Stimulated activated CD8-positive, alpha-beta memory T cell treated with anti-CD3 and anti-CD28 coated beads, Interleukin-4, amount 100 ng/mL, for 1 hour (primary cell): ENCODE results near the gene STRN4.
A peak's percentile ranks its signal among the peaks of the same experiment; 100 is the strongest.
"Not testable (repeated sequence)": the region's sequence is repeated elsewhere in the genome, so short reads cannot be mapped to it uniquely, and the experiment has no call there.

ENCODE experiments used
- DNase-seq, 2 donors: peaks; one replicate each; pipeline ENCODE4 v3.0.0-alpha.2; 2020; ENCODE audit warnings: low read depth in 2 of 2, low spot score in 1 of 2

Gene STRN4

DNA sequence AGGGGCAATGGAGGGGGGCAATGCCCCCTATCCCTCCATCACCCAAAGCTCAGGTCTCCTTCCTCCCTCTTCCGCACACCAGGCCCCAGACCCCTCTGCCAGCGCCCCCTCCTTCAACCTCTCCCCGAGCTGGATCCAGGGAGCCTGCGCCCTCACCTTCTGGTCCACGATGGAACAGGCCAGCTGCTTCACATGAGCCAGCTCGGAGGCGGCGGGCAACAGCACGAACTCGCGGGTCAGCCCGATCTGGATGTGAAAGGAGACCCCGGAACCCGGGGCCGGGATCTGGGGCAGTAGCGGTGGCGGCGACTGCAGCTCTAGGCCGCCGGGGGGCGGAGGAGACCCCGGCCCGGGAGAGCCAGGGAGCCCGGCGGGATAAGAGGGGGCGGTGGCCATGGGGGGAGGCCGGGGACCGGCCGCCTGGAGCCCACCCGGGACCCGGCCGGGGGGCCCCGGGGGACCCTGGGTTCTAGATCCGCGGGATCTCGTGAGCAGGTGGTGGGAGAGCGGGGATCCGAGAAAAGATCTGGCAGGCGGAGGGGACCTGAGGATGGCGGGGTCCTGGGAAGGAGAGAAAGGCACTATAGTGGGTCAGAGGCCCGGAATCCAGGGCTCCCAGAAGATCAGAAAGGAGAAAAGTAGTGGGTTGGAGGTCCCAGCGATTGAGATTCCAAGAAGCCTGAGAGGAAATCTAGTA lies 30.1 kb downstream of the STRN4 start:
- DNase-seq, result no peak

DNA sequence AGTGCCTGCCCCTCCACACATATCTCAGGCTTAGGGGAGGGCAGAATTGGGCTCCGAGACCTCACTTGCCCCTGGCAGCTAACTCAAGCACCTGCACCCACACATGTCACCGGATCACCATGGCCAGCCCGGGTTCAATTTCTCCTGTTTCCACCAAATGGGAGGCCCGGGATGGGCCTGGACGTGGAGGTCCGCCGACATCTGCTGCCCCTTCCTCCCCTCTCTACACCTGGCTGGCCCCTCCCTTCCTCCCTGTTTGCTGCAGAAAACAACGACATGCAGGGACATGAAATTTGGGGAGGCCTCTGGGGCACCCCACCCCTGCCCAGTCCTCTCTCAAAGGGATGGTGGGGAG lies 30.7 kb downstream of the STRN4 start:
- DNase-seq, result no peak

DNA sequence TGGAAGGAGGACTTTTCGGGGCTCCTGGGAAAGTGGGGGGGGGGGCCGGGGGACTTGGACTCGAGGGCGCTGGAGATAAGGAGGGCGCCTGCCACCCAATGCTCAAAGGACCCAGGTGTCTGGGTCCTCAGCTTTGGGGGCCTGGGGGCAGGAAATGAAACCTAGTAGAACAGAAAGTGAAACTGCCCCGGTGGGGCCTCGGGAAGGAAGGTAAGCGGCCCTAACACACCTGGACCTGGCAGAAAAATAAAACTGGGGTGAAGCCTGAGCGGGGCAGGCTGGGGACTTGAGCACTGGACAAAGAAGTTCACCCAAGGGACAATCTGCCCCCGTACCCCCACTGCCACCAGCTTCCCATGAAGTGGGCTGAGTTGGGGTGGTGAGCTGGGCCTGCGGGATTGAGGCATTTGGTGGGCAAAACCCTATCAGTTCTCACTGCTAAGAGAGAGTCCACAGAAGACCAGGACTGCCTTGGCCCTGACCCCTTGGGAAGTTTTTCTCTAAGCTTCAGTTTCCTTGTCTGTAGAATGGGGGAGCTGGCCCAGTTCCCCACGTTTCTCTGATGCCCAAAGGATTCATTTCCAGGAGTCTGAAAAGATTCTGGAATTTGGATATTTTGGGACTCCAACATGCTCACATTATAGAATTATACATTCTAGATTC lies 31.7 kb downstream of the STRN4 start:
- peak in 1 of 2 donors; percentile 43 for DNase-seq

DNA sequence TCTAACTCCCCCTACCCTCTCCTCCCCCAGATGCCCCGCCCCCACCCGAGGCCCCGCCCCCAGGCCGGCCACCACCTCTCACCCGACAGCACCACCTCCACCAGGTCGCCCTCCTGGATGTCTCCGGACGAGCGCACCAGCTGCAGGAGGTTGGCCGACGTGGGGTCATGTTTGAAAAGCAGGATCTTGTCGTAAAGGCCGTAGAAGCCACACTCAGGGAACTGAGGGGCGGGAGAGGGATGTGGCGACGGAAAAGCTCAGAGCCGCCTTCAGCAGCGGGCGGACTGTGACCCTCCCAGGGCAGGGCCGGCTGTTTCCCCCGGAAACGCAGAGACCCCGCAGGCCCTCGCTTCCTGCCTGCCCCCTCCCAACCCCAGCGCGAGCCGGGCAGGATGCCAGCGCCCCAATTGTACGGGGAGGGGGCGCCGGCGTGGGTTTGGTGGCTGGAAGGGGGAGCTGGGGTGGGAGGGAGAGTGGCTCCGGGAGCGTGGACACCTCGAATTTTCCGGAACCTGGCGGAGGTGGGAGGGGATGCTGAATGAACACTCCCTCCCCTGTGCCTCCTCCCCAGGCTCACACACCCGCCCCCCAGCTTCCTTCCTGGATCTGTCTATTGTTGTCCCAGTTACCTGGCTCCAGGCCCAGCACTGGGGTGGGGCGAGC lies 32.3 kb downstream of the STRN4 start:
- peak; percentile 64 to 68 for DNase-seq

DNA sequence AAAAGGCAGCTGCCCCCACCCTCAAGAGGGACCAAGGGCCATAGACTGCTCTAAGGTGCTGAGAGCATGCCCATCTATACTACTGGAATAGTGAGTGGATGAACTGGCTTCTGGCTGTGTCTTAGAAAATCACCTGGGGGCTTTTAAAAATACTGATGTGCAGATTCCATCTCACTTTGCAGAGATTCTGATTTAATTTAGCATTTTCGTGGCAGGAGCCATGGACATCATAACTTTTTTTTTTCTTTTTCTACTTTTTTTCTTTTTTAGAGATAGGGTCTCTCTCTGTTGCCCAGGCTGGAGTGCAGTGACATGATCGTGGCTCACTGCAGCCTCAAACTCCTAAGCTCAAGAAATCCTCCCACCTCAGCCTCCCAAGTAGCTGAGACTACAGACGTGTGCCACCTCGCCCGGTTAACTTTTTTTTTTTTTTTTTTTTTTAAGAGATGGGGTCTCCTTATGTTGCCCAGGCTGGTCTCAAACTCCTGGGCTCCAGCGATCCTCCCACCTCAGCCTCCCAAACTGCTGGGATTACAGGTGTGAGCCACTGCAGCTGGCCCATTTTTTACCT lies 33.4 kb downstream of the STRN4 start:
- not testable (repeated sequence) for DNase-seq

DNA sequence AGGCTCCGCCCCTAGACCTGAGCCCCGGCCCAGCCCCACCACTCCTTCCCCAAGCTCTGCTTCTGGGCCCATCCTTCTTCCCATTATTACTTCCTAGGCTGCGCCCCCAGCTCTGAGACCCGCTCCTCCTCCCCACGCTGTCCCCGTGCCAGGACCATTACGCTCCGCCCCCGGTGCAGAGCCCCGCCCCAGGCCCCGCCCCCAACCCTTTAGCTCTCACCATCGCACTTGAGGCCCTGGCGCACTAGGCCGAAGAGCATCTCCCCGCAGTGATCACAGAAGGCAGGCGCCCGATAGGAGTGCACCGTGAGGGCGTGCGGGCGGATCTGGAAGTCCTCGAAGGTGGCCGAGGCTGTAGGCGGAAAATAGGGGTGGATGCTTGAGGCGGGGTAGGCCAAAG lies 35.6 kb downstream of the STRN4 start:
- DNase-seq, result no peak

DNA sequence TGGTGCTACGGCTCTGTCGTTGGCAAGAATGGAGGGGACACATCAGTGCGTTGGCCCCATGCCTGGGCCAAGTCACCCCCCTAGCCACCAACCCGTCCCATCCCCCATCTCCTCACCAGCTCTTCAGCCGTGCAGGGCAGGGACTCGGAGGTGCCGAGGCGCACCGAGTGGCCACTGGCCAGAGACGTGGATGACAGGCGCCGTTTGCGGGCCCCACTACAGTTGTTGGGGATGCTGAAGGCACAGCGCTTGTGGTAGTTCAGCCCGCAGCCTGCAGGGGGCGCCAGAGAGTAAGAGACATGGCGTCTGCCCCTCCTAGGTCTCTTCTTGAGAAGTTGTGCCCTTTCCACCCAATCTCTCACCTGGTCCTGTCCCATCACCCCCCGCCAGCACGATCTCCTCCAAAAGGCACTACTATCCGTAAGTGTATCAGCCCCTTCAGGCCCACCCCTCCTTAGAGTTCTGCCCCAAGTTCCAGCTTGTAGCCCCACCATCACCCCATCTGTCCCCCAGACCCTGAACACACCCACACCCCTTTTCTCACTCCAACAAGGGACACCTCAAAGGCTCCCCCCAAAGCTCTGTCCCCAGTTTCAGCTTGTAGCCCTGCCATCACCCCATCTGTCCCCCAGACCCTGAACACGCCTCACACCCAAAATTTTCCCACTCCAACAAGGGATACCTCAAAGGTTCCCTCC lies 41.7 kb downstream of the STRN4 start:
- DNase-seq, result peak; percentile 81 to 91

DNA sequence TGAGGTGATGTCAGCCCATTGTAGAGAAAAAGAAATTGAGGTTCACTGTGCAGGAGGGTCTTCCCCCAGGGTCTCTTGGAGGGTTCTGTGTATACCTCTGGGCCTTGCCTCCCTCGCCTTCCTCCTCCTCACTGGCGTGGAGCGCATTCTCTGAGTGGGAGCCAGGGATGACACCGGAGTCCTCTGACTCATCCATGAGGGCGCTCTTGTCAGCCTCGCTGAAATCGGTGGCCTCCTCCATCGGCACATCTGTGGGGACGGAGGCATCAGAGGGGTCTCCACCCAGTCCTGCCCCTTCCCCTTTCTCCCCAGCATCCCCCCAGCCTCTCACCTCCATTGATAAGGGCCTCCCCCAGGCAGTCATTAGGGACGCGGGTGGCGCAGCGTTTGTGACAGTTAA lies 45.5 kb downstream of the STRN4 start:
- DNase-seq, result no peak

DNA sequence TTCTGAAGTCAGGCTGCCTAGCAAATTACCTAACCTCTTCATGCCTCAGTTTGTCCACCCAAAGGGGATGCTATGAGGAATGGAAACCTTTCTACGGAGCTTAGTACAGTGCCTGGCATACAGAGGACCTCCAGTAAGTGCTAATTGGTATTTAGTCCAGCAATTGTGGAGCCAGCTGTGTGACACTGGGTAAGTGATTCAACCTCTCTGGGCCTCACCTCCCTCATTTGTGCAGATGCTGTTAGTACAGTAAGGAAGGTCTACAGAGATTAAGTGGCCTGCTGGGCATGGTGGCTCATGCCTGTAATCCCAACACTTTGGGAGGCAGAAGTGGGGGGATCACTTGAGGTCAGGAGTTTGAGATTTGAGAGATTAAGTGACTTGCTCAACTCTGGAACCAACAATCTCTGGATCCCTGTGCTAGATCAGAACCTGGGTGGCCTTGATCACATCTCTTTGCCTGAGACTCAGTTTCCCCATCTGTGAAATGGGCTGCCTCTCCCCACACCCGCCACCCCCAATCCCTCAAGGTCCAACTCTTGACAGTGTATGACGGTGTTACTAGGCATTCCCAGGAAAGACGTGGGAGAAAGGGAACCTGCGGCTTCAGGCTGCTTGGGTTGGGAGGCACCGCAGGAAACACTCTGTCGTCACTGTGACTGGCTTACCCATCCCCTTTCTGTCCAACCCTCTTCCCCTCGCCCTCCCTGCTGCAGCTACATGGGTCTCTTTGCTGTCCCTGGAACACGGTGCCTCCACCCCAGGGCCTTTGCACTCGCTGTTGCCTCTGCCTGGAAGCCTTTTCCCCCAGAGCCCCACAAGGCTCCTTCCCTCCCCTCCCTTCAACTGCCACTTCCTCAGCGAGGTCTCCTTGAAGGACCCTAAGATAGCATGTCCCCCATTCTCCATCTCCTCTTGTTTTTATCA lies 47.6 kb downstream of the STRN4 start:
- DNase-seq, result no peak

DNA sequence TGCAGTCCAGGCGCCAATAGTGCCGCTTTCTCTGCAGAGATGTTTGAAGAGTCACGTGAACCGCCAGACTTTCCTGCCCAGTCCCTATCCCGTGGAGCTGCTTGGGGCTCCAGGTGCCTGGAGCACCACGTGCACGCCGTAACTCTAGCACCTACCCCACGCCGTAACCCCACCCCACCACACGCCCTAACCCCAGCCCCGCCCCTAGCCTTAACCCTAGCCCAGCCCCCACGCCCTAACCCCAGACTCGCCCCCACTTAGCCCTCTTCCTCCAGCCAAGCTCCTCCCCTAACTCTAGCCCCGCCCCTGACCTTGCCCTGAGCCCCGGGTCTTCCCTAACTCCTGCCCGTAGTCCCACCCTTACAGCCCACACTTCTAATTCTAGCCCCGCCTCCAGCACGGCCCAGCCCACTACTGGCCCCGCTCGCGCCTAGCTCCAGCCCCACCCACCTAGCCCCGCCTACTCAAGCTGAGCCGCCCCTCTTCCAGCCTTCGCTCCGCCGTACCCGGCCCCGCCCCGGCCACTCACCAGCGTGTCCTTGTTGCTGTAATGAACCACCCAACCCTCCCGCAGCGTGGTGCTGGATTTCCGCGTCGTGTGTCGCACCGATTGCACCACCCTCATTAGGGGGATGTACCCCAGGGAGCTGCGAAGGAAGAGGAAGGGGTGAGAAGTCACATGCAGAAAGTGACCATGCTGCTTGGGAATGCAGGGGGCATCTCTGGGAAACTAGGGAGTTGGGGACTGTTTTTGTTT lies 48.9 kb downstream of the STRN4 start:
- no peak for DNase-seq

DNA sequence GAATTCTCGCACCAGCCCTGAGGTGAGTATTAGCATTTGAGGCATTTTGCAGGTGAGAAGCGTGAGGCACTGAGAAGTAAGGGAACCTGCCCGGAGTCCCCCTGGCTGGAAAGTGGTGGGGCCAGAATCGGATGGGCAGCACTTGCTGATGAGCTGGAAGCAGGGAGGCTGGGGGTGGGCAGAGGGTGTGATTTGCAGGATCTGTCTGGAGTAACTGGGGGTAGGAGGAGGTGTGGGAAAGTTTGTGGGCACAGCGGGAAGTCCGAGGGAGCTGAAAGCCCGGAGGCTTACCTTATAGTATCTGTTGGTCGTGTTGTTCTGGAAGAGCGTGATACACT lies 49.4 kb downstream of the STRN4 start:
- no peak for DNase-seq

DNA sequence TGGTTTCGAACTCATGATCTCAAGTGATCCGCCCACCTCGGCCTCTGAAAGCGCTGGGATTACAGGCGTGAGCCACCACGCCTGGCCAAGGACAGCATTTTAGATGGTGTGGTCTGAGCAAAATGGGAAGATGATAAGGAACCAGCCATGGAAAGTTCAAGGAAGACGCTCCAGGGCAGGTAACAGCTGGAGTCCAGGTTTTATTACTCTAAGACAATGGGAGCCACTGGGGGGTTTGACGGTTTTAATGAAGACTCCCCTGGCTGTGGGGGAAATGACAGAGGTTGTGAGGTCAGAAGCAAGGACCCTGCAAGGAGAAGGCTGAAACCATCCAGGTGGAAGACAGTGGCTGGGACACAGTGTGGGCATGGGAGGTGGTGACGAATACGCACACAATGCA lies 50.2 kb downstream of the STRN4 start:
- no peak for DNase-seq

DNA sequence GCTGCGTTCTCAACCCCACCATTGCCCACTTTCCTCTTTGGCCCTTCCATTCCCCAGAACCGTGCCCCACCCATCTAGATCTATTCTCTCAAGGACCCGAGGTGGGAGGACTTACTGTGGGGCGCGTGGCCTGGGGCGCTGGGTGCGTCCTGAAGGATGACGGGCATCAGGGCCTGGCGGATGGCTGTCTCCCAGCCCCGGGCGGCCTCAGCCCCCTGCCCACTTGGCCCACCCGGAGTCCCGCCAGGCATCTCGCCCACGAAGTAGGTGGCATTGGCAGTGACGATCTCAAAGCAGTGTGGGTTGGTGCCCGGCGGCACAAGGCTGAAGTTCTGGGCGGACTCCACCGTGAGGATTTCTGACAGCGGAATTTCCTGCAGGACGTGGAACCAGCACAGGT lies 52.5 kb downstream of the STRN4 start:
- DNase-seq, result no peak

DNA sequence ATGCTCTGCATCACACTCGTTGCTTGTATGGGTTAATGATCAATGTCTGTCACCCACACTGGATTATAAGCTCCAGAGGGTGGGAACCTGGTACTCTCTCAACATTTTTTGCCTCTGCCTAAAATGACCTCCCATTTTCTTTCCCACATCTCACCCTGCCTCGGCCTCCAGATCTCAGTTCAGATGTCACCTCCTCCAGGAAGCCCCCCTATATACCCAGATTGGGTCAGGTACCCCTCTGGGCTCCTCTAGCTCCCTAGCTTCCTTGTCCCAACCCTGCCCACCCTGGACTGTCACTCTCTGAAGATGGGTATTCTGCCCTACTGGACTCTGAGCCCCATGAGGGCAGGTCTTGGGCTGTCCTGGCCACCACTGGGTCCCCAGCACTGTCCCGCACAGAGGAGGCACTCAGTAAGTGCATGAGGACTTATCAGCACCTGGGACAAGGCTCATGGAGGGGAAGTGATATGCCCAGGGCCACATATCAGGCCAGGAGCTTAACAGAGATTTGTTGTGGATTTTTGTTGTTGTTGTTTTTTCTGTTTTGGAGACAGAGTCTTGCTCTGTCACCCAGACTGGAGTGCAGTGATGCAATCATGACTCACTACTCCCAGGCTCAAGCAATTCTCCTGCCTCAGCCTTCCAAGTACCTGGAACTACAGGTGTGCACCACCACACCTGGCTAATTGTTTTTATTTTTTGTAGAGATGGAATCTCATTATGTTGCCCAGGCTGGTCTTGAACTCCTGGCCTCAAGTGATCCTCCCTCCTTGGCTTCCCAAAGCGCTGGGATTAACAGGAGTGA lies 53.1 kb downstream of the STRN4 start:
- DNase-seq, result no peak

DNA sequence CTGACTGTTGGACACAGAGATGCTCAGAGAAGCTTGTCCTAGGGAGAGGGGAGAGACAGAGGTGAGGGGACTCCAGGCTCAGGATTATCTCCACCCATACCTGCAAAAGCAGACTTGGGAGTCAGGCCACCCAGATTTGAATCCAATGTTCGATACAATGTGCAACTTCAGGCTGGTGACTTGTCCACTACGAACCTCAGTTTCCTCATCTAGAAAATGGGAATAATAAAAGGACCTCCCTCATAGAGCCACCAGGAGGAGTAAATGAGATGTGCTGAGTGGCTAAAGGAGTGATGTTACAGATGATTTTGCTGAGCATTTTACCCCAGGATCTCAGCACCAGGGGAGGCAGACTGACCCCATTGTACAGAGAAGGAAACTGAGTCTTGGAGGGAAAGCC lies 54.3 kb downstream of the STRN4 start:
- DNase-seq, result no peak

DNA sequence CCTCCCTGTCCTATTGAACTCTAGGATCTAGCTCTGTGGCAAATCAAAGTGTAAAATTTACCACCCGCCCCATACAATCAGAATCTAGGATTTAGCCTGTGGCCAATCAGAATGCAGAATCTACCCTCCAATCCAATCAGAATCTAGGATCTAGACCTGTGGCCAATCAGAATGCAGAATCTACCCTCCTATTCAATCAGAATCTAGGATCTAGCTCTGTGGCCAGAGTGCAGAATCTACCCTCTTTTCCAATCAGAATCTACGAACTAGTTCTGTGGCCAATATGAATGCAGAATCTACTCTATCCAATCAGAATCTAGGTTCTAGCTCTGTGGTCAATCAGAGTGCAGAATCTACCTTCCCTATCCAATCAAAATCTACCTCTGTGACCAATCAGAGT lies 55.1 kb downstream of the STRN4 start:
- no peak for DNase-seq

DNA sequence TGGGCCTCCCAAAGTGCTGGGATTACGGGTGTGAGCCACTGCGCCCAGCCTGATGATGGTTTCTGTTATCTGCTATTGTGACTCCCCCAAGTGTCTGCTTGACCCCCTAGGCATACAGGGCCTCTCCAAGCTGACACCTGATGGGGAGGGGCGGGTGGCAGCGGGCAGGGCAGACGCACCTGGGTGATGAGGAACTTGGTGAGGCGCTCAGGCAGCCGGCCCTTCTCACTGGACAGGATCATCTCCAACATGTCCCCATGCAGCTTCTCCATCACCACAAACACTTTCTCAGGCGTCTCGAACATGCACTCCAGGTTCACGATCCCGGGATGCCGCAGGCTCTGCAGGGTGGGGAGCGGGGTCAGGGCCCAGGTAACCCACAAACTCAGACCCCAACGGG lies 56.9 kb downstream of the STRN4 start:
- DNase-seq, result no peak

DNA sequence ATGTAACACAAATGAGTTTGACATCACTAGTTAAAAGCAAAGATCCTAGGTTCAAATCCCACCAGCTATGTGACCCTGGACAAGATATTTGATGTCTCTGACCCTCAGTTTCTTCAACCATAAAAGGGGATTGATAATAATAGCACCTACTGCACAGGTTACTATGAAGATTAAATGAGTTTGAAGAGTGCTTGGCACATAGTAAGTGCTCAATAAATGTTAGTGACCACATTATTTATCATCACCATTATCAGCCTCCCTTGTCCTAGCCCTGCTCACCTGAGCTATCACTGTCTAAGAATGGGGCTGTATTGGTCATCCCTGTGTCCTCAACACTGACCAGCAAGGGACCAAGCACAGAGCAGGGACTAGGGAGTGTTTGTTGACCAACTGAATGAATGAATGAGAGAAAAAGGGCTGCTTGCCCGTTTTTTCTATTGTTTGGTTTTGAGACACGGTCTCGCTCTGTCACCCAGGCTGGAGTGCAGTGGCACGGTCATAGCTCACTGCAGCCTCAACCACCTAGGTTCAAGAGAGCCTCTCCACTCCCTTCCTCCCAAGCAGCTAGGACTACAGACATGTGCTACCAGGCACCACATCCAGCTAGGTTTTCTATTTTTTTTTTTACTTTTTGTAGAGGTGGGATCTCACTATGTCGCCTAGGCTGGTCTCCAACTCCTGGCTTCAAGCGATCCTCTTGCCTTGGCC lies 58.7 kb downstream of the STRN4 start:
- DNase-seq, result no peak

DNA sequence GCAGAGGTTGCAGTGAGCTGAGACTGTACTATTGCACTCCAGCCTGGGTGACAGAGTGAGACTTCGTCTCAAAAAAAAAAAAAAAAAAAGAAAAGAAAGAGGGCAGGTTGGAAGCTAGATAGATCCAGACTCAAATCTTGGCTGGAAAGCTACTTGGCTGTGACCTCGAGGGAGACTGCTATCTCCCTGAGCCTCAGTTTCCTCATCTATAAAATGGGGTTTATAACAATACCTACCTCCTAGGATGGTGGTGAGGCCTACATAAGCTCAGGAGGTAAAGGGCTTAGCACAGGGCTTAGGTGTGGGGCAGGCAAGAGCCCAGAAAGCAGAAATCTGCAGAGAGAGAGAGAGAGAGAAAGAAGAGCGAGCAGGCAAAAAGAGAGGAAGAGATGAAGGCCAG lies 61.1 kb downstream of the STRN4 start:
- no peak for DNase-seq
